Stomach (tissue), 4 donors: ENCODE results near the gene ARID1B.

Experiments used
- CTCF ChIP-seq, 7 experiments: fragments of 450-650 bp in 4 of 7; fragments of 200-600 bp in 3 of 7; sonication (generic) in 3 of 7; IDR thresholded peaks; one replicate each; pipeline ENCODE4 v1.5.1; 2016 to 2019; ENCODE audit warnings: antibody characterized with exemption in 7 of 7, control low read depth in 2 of 7, mild to moderate bottlenecking in 1 of 7
- POLR2A ChIP-seq, 4 donors: fragments of 450-650 bp; IDR thresholded peaks; one replicate each; pipeline ENCODE4 v1.6.1; 2016; ENCODE audit warnings: antibody characterized with exemption in 4 of 4, control low read depth in 2 of 4, mild to moderate bottlenecking in 1 of 4, moderate library complexity in 1 of 4

GRCh38 chr6:156897907-156898531, 120.8 kb downstream of the ARID1B start:
- TF ChIP-seq CTCF (IDR thresholded peaks at IDR 0.05) (no peak), POLR2A (IDR thresholded peaks at IDR 0.05) (no peak)
